H1 (cell line): Measurements from ENCODE around the gene PIGK. TPM values are rescaled to one million over a fixed set of nuclear protein-coding genes. Genes with fewer than 3 reads are reported as not detected.

ENCODE experiments used
- CTBP2 ChIP-seq: IDR thresholded peaks from 2 replicates; pipeline ENCODE4 v1.7.0; 2011; ENCODE audit warnings: borderline replicate concordance, mild to moderate bottlenecking, moderate library complexity, mixed read lengths, low read length; ENCODE audit not compliant: insufficient read depth, insufficient read length
- MAX ChIP-seq: IDR thresholded peaks from 2 replicates; pipeline ENCODE4 v1.6.1; 2012; ENCODE audit warnings: inconsistent platforms
- SUZ12 ChIP-seq: fragments of 200-600 bp; sonication (generic); IDR thresholded peaks from 2 replicates; pipeline ENCODE4 v1.6.1; 2012; ENCODE audit warnings: mild to moderate bottlenecking, inconsistent platforms, low read length, moderate library complexity, mixed read lengths
- TCF12 ChIP-seq: IDR thresholded peaks from 2 replicates; pipeline ENCODE4 v1.6.1; 2011; ENCODE audit warnings: low read depth, mild to moderate bottlenecking, low read length
- polyA plus RNA-seq, 7 experiments: library from polyadenylated mRNA; depleted of rRNA in 3 of 7; stranded (reverse) in 5 of 7; unstranded in 2 of 7; fragments of >200 nt in 5 of 7; fragments of 200-250 nt in 2 of 7; gene quantifications; 1 replicate in 5 of 7; 2 replicates in 1 of 7; 4 replicates in 1 of 7; pipeline versions ENCODE4 v1.2.1 to v1.2.3, GENCODE V29; 2011 to 2013; ENCODE audit warnings: missing spikeins in 2 of 7, mixed read lengths in 2 of 7
- total RNA-seq: library from RNA; stranded (reverse); fragmentation: NEBNext Ultra II Directional; extraction: Animal tissue kit (Norgen Biotek cat#: 25700); gene quantifications from 2 replicates; pipeline ENCODE4 v1.2.1, GENCODE V29; 2021

PIGK gene
- total and polyA plus RNA-seq, 2 of the 8 experiments (the other 6 are each of a cell fraction or from before 2014, with no cell fraction given): 5.6 to 23.2 TPM

DNA sequence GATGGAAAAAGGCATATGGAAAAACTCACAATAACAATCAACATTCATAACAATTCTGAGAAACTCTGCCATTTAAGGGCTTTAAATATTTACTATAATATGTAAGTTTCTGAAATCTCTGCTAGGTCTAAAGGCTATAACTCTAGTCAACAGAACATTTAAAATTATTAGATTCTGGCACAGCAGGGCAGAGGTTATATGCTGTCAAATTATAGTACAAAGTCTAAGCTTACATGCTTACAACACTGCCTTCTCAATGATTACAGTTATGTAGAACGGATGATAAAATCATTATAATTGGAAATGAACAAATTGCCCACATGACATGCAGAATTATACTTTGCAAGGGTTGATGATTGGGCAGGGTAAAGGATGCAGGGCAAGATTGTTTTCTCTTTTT is 97.7 kb downstream of the PIGK start (continued):
- no peak for TF ChIP-seq CTBP2
- no peak for TF ChIP-seq SUZ12
- TF ChIP-seq MAX: no peak
- TF ChIP-seq TCF12: no peak
